Activated CD4-positive, alpha-beta T cell treated with anti-CD3 and anti-CD28 coated beads for 36 hours (primary cell): ENCODE results near the gene LOXL3. TPM values are rescaled to one million over a fixed set of nuclear protein-coding genes. Genes with fewer than 3 reads are reported as not detected.

Source experiments
- ATAC-seq: fragments of 200-7000 bp; cut with Tn5 transposase; one replicate; pipeline ENCODE4 v1.10.0; 2021; ENCODE audit warnings: mild to moderate bottlenecking, moderate library complexity
- CTCF ChIA-PET: fragments of 350-600 bp; sonication (Branson Sonifier 250); formaldehyde crosslinking; loops from one replicate; lab custom pipeline; 2021; ENCODE audit warnings: antibody characterized with exemption; lab: Charles Lee
- POLR2A ChIA-PET: fragments of 350-600 bp; sonication (Branson Sonifier 250); formaldehyde crosslinking; loops from one replicate; lab custom pipeline; 2021; ENCODE audit warnings: antibody characterized with exemption, inconsistent platforms; lab: Charles Lee
- DNase-seq: peaks from one replicate; pipeline ENCODE4 v3.0.0-alpha.2; 2020
- H3K27ac Mint-ChIP-seq: one replicate; pipeline ENCODE4 v1.8.0; 2021; ENCODE audit warnings: mixed read lengths
- H3K27me3 Mint-ChIP-seq: one replicate; pipeline ENCODE4 v1.8.0; 2021; ENCODE audit warnings: mixed read lengths
- H3K36me3 Mint-ChIP-seq: one replicate; pipeline ENCODE4 v1.8.0; 2021; ENCODE audit warnings: low read depth, mixed read lengths
- H3K4me1 Mint-ChIP-seq: one replicate; pipeline ENCODE4 v1.8.0; 2021; ENCODE audit warnings: mixed read lengths
- H3K4me3 Mint-ChIP-seq: one replicate; pipeline ENCODE4 v1.8.0; 2021; ENCODE audit warnings: mild to moderate bottlenecking, moderate library complexity, mixed read lengths
- H3K9me3 Mint-ChIP-seq: one replicate; pipeline ENCODE4 v1.8.0; 2021; ENCODE audit warnings: low read depth, mixed read lengths
- intact Hi-C, 2 experiments: fragments of 100-400 bp; cut with DNase I in 1 of 2; cut with micrococcal nuclease in 1 of 2; formaldehyde crosslinking; loops; one replicate each; pipeline versions ENCODE4 v1.14.2 to v1.15.1; 2022 to 2024; cut with DNase I, micrococcal nuclease
- total RNA-seq, 2 experiments: library from RNA; stranded (reverse); gene quantifications; one replicate each; pipeline ENCODE4 v1.2.3, GENCODE V29; 2021

Gene LOXL3
- total RNA-seq, 2 experiments from 2014 or later = 0.86 to 0.96 TPM

DNA sequence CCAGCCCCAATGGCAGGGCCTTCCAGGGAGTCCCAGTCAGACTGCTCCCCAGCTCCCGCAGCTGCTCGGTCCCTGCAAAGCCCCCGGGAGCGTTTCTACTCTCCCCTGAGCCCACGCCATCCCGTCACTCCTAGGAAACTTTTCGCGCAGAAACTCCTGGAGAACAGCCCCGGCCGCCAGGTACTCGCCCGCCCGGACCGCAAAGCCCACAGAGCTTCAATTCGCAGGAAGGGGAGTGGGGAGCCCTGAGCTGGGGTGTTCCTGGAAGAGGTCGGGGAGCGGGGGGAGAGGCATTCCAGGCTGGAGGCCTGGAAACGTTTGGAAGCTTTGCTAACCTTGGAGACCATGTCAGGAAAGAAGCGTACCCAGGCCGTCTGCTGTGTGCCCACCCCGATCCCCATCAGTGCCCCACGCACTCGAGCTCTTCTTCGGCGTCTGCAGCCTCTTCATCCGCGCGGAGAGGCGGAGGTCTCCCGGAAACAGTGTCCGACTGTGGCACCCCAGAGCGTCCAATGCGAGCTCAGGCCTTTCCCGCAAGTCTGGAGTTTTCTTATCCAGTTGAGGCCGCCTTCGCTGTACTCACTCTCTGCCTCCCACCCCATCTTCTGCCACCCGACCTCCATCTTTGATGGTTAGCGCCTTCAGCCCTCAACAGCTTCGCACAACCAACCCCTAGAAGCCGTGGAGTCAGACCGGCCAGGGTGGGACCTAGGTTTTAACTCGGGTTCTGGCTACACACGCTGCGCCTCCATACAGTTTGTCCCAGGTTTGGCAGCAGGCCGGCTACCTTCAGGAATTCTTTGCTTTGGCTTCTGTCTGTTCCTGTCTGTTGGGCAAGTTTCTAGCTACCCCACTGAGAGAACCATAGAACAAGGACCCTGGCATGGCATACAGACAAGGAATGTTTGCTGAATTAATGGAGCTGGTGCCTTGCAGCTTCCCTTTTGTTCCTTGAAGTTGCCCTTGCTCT lies 50.0 kb downstream of the LOXL3 start:
- H3K27ac Mint-ChIP-seq = no peak overlapping the region
- peaks cover 34% of the 10 kb centered on the region for H3K36me3 Mint-ChIP-seq
- peak overlapping the region; percentile 63 for H3K4me3 Mint-ChIP-seq
- DNase-seq (no peak), ATAC-seq (no peak)
- intact Hi-C loops = loop anchor here in 1 of 2 experiments (1.0 kb wide), 1 partner anchor 20 kb away; the partner anchor contains the start of gene TTC31
- ChIA-PET CTCF (interaction anchor here (0.6 to 1.8 kb wide), 13 partner anchors 11 to 112 kb away, joined by 3 to 8 read pairs (median 3); partner anchors contain the start of genes CCDC142, TTC31 and WBP1), POLR2A (interaction anchor here (1.2 kb wide), 1 partner anchor 22 kb away, joined by 4 read pairs; the partner anchor contains the start of gene DQX1)
- no peaks in the 10 kb centered on the region for H3K9me3 Mint-ChIP-seq
- H3K27me3 Mint-ChIP-seq = peaks cover 49% of the 10 kb centered on the region
- H3K4me1 Mint-ChIP-seq = peaks cover 46% of the 10 kb centered on the region

DNA sequence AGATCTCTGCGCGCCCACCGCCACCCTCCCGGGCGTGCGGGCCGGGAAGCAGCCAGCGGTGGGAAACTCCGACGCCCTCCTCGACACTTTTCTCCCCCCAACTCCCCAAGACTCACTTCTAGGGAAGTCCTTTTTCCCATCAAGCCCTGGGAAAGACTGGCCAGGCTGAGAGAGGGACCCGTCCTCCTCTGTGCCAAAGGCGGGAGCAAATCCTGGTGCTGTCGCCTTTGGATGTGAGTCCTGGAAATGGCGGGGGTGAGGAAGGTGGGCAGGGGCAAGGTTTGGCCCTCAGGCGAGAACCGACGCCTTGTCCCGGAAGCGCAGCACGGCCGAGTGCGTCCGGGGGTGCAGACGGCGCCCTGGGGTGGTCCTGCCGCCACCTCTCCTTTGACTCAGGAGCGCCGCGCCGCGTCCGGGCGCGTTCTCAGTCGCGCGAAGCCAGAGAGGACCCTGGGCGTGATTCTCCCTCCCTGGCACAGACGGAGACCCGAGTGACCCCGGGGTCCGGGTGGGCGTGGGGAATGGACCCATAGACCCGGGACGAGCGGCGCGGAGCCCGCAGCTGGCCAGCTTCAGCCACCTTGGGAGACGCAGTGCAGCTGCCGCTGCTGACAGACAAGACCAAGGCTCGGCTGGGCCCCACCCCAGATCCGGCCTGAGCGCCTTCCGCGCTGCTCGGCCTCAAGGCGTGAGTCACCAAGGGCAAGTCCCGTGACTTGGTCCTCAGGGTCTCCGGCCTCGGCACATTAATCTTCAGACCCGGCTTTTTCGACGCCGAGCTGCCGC lies 50.8 kb downstream of the LOXL3 start:
- intact Hi-C loops = loop anchor here in 1 of 2 experiments (1.0 kb wide), 1 partner anchor 20 kb away; the partner anchor contains the start of gene TTC31
- DNase-seq = peak; percentile 71
- Mint-ChIP-seq H3K4me3 (peak overlapping the region; percentile 63), H3K4me1 (peaks cover 45% of the 10 kb centered on the region), H3K27me3 (peaks cover 55% of the 10 kb centered on the region), H3K36me3 (peaks cover 34% of the 10 kb centered on the region), H3K27ac (no peak overlapping the region), H3K9me3 (no peaks in the 10 kb centered on the region)
- ChIA-PET POLR2A (no interaction called here), CTCF (interaction anchor here (0.6 to 1.8 kb wide), 8 partner anchors 12 to 97 kb away, joined by 3 to 8 read pairs (median 3); partner anchors contain the start of genes CCDC142, TTC31 and WBP1)
- ATAC-seq = no peak

DNA sequence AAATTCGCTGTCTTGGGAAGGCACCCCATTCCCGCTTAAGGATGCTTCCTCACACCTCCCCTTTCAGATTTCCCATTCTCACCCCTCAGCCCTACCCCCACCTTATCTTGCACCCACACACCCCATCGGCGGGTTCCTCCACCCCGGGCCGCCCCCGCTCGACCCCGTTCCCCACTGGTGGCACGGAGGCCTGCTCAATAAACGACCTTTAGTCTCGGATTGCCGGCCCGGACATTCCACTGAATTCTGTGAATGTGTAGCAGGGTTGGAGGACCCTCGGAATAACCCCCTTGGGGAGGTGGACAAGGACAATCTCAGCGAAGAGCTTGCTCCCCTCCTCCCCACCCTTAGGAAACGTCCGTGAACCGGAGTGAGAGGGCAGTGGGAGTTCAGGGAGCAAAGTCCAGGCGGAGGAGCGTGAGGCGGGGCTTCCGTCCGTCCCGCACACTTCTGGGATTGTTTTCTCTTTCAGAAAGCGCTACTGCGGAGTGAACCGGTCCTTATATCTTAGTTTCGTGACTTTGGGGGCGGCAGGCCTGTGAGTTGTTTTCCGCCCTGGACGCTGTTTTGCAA lies 51.5 kb downstream of the LOXL3 start:
- DNase-seq (no peak), ATAC-seq (no peak)
- POLR2A ChIA-PET = no interaction called here
- H3K4me1 Mint-ChIP-seq = peaks cover 50% of the 10 kb centered on the region
- peak overlapping the region; percentile 63 for H3K4me3 Mint-ChIP-seq
- peaks cover 60% of the 10 kb centered on the region for H3K27me3 Mint-ChIP-seq
- H3K9me3 Mint-ChIP-seq = no peaks in the 10 kb centered on the region
- H3K27ac Mint-ChIP-seq = no peak overlapping the region
- H3K36me3 Mint-ChIP-seq = peaks cover 34% of the 10 kb centered on the region
- CTCF ChIA-PET = interaction anchor here (1.0 to 3.6 kb wide), 2 partner anchors 8 to 20 kb away, joined by 3 to 17 read pairs; partner anchors contain the start of genes CCDC142 and TTC31
- intact Hi-C loops = no loop called here

DNA sequence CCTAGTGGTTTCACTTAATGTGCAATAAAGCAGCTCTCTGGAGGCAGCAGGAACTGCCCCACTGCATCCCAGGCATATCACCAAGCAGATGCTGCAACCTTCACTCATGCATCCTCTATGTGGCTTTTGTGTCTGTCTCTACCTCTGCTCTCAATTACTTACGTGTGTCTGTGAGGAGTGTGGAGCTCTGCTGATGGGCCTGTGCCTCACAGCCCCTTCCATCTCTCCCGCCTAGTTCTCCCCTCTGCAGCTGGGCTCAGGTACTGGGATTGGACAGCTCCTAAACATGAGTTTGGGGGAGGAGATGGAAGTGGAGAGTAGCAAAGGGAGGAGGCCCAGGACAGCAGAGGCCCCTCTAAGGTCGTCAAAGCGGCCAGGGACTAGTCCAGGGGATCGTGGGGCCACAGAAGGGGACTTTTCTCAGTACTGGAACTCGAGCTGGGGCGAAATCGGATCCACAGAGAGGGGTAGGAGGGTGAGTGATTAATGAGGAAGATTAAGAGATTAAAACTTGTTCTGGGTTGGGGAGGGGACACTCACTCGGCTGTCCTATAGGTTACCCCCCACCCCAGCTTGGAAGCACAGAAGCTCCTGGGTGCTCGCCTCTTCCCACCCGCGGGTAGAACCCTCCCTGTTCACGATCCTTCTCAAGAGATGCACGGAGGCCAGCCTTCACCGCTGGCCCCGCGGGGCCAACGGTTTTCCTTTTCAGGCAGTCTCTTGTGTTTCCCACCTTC lies 52.2 kb downstream of the LOXL3 start:
- peaks cover 45% of the 10 kb centered on the region for H3K4me1 Mint-ChIP-seq

DNA sequence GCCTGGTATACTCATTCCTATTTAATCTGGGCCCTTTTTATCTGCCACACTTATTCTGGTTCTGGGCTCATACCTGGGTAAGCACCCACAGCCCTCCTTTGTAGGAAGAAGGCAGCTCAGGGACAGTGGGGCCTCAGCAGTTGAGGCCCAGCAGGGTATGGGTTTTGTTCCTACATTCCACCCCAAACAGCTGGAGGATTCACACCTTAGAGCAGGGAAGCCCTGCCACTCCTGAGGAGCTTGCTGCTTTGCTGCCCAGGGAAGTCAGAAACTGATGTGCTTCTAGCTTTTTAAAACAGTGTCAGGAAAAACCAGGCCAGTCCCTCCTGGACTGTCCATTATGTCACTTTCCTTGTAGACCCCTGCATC lies 53.2 kb downstream of the LOXL3 start:
- ATAC-seq (no peak), DNase-seq (no peak)
- H3K9me3 Mint-ChIP-seq = no peaks in the 10 kb centered on the region
- peaks cover 40% of the 10 kb centered on the region for H3K4me1 Mint-ChIP-seq
- POLR2A ChIA-PET = interaction anchor here (1.3 kb wide), 1 partner anchor 29 kb away, joined by 4 read pairs; the partner anchor contains the start of gene HTRA2
- CTCF ChIA-PET = interaction anchor here (0.5 to 3.6 kb wide), 6 partner anchors 10 to 236 kb away, joined by 3 to 17 read pairs (median 4); partner anchors contain the start of genes CCDC142 and TTC31
- no peak overlapping the region for H3K4me3 Mint-ChIP-seq
- no peak overlapping the region for H3K27ac Mint-ChIP-seq
- H3K27me3 Mint-ChIP-seq = peaks cover 60% of the 10 kb centered on the region
- H3K36me3 Mint-ChIP-seq = peaks cover 22% of the 10 kb centered on the region
- intact Hi-C loops = no loop called here

More for the DNA sequence above, 52.2 kb downstream of the LOXL3 start:
- no peak for ATAC-seq
- DNase-seq = no peak
- H3K27me3 Mint-ChIP-seq = peaks cover 60% of the 10 kb centered on the region
- H3K36me3 Mint-ChIP-seq = peaks cover 28% of the 10 kb centered on the region
- intact Hi-C loops = no loop called here
- ChIA-PET CTCF (interaction anchor here (1.0 to 3.6 kb wide), 3 partner anchors 9 to 19 kb away, joined by 3 to 17 read pairs (median 5); partner anchors contain the start of genes CCDC142 and TTC31), POLR2A (interaction anchor here (1.3 kb wide), 1 partner anchor 28 kb away, joined by 4 read pairs; the partner anchor contains the start of gene HTRA2)
- H3K4me3 Mint-ChIP-seq = peak overlapping the region; percentile 63
- no peaks in the 10 kb centered on the region for H3K9me3 Mint-ChIP-seq
- no peak overlapping the region for H3K27ac Mint-ChIP-seq

DNA sequence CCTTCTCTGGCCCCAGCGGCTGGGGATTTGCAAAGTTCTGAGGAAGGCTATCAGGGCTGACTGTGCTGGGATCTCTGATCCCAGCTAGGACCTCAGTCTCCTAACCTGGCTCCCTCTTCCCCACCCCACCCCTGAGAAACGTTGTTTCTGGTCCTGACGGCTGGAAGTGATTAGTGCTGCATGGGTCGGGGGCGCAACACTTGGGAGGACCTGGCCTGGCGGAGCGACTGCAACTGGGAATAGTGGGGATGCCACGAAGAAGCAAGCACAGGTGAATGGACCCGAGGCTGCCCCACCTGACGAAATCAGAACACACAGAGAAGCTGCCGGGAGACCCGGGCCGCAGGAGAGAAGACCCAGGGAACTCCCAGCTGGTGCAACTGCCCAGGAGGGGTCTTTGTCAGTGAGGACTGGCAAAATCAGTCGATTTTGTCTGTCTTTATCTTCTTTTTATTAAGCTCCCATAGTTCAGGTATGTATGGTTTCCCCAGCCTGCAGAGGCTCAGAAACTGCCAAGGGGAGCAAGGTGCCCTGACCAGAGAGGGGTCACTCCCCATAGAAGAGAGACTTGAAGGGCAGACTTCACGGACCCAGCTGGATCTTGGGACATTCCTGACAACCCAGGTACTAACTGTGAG lies 53.7 kb downstream of the LOXL3 start:
- Mint-ChIP-seq H3K27ac (no peak overlapping the region), H3K36me3 (peaks cover 17% of the 10 kb centered on the region), H3K27me3 (peaks cover 58% of the 10 kb centered on the region), H3K4me3 (no peak overlapping the region), H3K9me3 (no peaks in the 10 kb centered on the region), H3K4me1 (peaks cover 39% of the 10 kb centered on the region)
- ATAC-seq = no peak
- DNase-seq = no peak
- intact Hi-C loops = loop anchor here (1.0 to 5.0 kb wide), 3 partner anchors 14 to 55 kb away; partner anchors contain the start of genes DOK1 (in 1 of the 2) and TLX2 (in 1 of the 2)
- POLR2A ChIA-PET = no interaction called here
- CTCF ChIA-PET = interaction anchor here (0.6 to 3.6 kb wide), 5 partner anchors 10 to 24 kb away, joined by 3 to 17 read pairs (median 5); partner anchors contain the start of genes CCDC142 and TTC31

DNA sequence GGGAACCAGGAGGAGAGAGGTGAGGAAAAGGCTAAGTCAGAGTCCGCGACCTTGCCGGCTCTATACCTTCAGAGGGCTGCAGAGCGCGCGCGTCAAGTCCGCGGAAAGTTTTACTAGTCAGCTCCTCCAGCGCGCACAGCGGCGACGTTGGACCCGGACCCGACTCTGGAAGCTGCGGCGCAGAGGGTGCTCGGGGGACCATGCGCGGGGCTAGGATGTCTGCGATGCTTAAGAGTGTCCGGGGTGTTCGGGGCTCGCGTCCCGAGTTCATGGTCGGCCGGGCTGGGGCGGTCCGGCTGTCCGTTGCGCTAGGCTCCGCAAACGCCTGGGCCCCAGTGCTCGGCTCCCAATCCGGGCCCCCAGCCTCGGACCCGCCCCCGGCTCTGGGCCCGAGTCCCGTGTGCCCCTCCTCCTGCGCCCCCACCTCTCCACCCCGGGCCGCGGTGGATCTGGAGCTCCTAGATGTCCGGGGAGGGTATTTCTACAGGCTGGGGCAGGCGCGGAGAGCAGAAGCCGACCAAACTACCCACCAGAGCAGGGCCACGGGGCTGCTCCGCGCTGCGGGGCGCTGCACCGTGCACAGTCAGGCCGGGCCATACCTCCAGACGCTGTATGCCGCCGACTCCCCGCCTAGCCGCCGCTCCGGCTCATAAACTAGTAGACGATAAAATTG lies 54.3 kb downstream of the LOXL3 start, which contains the start of gene LBX2:
Gene LBX2 (minus strand): TSS at position 337 of the 673 bp plus-strand sequence. CDS start 66 bp downstream, at position 271.
- ChIA-PET CTCF (interaction anchor here (3.6 kb wide), 1 partner anchor 17 kb away, joined by 17 read pairs; the partner anchor contains the start of genes CCDC142 and TTC31), POLR2A (no interaction called here)
- H3K4me1 Mint-ChIP-seq = peaks cover 37% of the 10 kb centered on the region
- H3K9me3 Mint-ChIP-seq = no peaks in the 10 kb centered on the region
- H3K27ac Mint-ChIP-seq = peak within 1 kb of the TSS; percentile 15
- H3K36me3 Mint-ChIP-seq = peaks cover 10% of the 10 kb centered on the region
- ATAC-seq (peak; percentile 37), DNase-seq (peak; percentile 71)
- peak within 1 kb of the TSS; percentile 77 for H3K4me3 Mint-ChIP-seq
- intact Hi-C loops = loop anchor here (1.0 to 5.0 kb wide), 3 partner anchors 15 to 55 kb away; partner anchors contain the start of genes DOK1 (in 1 of the 2) and TLX2 (in 1 of the 2)
- H3K27me3 Mint-ChIP-seq = peaks cover 56% of the 10 kb centered on the region

DNA sequence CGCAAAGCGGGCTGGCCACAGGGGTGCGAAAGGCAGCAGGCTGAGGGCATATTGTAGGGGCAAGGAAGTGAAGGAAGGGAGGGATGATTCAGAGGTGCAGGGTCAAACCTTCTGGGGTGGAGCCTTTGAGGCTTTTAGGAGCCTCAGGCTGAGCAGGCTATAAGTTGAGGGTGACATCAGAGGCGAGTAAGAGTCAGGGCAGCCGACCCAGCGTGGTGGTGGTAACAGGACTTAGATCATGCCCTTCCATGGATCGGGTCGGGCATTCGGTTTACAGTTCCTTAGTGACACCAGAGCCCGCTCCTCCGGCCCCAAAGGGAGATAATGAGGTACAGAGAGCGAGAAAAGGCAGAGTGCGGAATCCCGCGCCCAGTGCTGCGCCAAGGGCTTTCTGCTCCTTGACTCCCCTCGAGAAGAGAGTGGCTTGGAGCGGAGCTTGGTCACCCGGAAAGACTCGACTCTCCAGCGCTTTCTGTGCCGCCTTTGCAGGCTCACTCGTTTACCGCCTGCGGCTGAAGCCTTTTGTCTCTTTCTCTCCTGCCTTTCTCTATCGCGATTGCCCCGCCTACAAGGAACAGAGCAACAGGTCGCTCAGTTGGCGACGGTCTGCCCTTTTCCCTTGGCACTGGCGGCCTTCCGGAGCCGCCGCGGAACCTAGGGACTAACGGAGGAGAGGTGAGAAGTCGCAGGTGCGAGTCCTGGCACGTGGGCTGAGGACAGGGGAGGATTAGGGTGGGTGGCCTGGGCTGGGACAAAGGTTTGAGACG lies 55.1 kb downstream of the LOXL3 start:
- ChIA-PET CTCF (interaction anchor here (1.3 to 3.6 kb wide), 2 partner anchors 16 kb away, joined by 5 to 17 read pairs; partner anchors contain the start of genes CCDC142 and TTC31), POLR2A (no interaction called here)
- Mint-ChIP-seq H3K4me3 (peak overlapping the region; percentile 77), H3K9me3 (no peaks in the 10 kb centered on the region), H3K4me1 (peaks cover 31% of the 10 kb centered on the region), H3K27me3 (peaks cover 50% of the 10 kb centered on the region), H3K27ac (peak overlapping the region; percentile 15), H3K36me3 (peaks cover 7% of the 10 kb centered on the region)
- intact Hi-C loops = loop anchor here (1.0 to 5.0 kb wide), 3 partner anchors 16 to 56 kb away; partner anchors contain the start of genes DOK1 (in 1 of the 2) and TLX2 (in 1 of the 2)
- DNase-seq = peak; percentile 49
- ATAC-seq = peak; percentile 63
